ENCODE results near the gene STAU1.

Gene STAU1

GRCh38 chr20:49187851-49188641 is at the start of gene STAU1:
STAU1 (minus strand) TSS chr20:49188334; CDS start chr20:49166201, 22,133 bp downstream.
- no peak for TF ChIP-seq CTCF (IDR thresholded peaks at IDR 0.05)

GRCh38 chr20:49237531-49237930 is 49.4 kb upstream of the STAU1 start:
- no peak for TF ChIP-seq CTCF (IDR thresholded peaks at IDR 0.05)

GRCh38 chr20:49236301-49236700 is 48.2 kb upstream of the STAU1 start:
- TF ChIP-seq CTCF (IDR thresholded peaks at IDR 0.05), result no peak

GRCh38 chr20:49234831-49235230 is 46.7 kb upstream of the STAU1 start:
- TF ChIP-seq CTCF (IDR thresholded peaks at IDR 0.05), result no peak

GRCh38 chr20:49233226-49233625 is 45.1 kb upstream of the STAU1 start:
- TF ChIP-seq CTCF (IDR thresholded peaks at IDR 0.05), result no peak

GRCh38 chr20:49231471-49231870 is 43.3 kb upstream of the STAU1 start:
- no peak for TF ChIP-seq CTCF (IDR thresholded peaks at IDR 0.05)

- TF ChIP-seq CTCF (IDR thresholded peaks at IDR 0.05), result no peak
Measured at GRCh38 chr20:49230561-49231133, 42.5 kb upstream of the STAU1 start.
